Gastrocnemius medialis (tissue), 4 donors: ENCODE measurements around the gene ADAM17.

Experiments
- POLR2A ChIP-seq, 2 donors: fragments of 450-650 bp; IDR thresholded peaks; one replicate each; pipeline ENCODE4 v1.6.1; 2017; ENCODE audit warnings: antibody characterized with exemption in 2 of 2, mild to moderate bottlenecking in 2 of 2, moderate library complexity in 2 of 2
- TF ChIP-seq, protein P1 (sequence below), 5 experiments: fragments of 450-650 bp in 3 of 5; fragments of 200-600 bp in 2 of 5; sonication (generic) in 2 of 5; IDR thresholded peaks in 4 of 5; conservative IDR thresholded peaks in 1 of 5; 1 replicate in 4 of 5; 2 replicates in 1 of 5; pipeline ENCODE4 v1.5.1; 2016 to 2019; ENCODE audit warnings: antibody characterized with exemption in 5 of 5, mild to moderate bottlenecking in 3 of 5, moderate library complexity in 3 of 5

DNA sequence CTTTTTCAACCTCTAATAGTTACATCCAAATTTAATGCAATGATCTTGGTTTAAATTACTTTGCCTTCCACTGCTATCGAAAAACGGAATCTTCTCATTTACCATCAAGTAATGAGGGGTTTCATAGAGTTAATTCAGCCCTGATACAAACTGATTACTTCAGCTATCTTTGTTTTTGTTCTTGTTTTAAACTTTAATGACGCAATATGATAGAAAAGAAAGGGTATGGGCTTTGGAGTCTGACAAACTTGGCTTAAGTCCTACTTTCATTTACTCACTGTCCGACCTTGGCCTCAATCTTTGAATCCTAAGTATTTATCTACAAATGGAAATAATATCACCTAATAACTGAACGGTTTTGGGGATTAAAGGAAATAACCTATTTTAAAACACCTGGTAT, 16.1 kb downstream of the ADAM17 start:
- TF ChIP-seq, protein P1, sequence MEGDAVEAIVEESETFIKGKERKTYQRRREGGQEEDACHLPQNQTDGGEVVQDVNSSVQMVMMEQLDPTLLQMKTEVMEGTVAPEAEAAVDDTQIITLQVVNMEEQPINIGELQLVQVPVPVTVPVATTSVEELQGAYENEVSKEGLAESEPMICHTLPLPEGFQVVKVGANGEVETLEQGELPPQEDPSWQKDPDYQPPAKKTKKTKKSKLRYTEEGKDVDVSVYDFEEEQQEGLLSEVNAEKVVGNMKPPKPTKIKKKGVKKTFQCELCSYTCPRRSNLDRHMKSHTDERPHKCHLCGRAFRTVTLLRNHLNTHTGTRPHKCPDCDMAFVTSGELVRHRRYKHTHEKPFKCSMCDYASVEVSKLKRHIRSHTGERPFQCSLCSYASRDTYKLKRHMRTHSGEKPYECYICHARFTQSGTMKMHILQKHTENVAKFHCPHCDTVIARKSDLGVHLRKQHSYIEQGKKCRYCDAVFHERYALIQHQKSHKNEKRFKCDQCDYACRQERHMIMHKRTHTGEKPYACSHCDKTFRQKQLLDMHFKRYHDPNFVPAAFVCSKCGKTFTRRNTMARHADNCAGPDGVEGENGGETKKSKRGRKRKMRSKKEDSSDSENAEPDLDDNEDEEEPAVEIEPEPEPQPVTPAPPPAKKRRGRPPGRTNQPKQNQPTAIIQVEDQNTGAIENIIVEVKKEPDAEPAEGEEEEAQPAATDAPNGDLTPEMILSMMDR (IDR thresholded peaks at IDR 0.05 in 4 of 5, conservative IDR thresholded peaks at IDR 0.05 in 1 of 5): no peak
- TF ChIP-seq POLR2A (IDR thresholded peaks at IDR 0.05): no peak
